ENCODE data around the gene PLXNA2.

PLXNA2 gene

DNA sequence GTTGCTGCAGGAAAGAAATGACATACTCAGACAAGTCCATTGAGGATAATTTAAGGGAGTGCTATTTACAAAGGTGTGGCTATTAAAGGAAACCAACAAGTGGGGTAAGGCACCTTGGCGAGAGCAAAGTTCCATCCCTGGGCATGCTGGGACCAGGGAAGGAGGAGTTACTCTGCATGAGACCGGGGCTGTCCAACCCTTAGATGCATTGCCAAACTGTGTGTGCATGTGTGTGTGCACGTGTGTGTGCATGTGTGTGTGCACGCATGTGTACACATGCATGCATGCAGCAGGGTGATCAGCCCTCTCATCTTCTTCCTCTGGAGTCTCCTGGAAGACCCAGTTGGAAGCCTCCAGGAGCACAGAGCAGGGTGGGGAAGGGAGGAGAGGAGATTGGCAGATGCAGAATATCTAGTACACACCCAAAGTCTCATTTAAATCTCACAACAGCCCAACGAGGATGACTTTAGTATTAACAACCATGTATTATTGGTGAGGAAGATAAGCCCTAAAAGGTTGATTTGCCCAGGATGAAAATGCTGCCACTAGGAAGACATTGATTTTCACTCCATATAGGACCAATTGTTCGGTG, 261.0 kb downstream of the PLXNA2 start:
- no peak for DNase-seq

DNA sequence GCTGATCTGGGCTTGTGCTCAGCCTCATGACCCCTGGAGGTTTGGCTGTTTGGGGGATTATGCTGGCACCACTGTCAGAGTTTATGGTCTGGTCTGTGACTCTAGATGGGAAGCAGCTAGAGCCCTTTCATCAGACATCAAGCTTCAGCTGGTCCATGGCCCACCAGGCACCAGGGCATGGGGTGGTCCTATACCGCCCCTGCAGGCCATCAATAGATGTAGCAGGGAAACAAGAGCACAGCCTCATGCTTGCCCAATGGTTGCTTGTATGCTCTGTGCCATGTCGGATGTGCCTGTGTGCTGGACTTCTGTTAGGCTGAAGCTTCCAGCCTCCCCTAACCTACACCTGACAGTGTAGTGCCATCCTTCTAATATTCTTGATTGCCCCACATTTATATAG, 262.2 kb downstream of the PLXNA2 start:
- DNase-seq: no peak

GRCh38 chr1:207978441-207978840, 265.7 kb downstream of the PLXNA2 start:
- no peak for DNase-seq

DNA sequence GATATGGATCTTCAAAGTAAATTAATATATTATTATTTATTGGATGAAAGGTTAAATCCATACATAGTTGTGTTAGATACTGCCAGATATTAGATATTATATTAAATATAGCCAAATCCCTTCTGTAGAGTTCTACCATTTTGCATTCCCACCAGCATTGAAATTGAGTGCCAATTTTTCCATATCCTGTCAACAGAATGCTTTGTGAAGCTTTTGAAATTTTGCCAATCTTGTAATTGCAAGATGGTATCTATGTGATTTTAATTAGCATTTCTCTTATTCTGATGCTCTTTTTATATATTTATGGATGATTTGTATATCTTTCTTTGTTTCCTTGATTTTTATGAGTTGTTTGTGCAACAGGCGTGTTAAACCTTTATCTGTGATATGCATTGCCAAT, 266.3 kb downstream of the PLXNA2 start:
- DNase-seq: no peak

- DNase-seq: no peak
These were observed 270.2 kb downstream of the PLXNA2 start for GRCh38 chr1:207973898-207974568.

GRCh38 chr1:207972337-207972736, 271.8 kb downstream of the PLXNA2 start:
- no peak for DNase-seq
